Loucy (cell line): ENCODE measurements around the gene MAST4.

Source experiments
- H2AFZ ChIP-seq: fragments of 200-600 bp; sonication (generic); 2 replicates; pipeline ENCODE4 v1.6.0; 2016; ENCODE audit warnings: antibody characterized with exemption, mild to moderate bottlenecking, low read length, moderate library complexity
- H3F3A ChIP-seq: fragments of 200-600 bp; 2 replicates; pipeline ENCODE4 v1.6.0; 2016; ENCODE audit warnings: antibody characterized with exemption, low read depth, mild to moderate bottlenecking
- H3K27me3 ChIP-seq: fragments of 200-600 bp; sonication (generic); 2 replicates; pipeline ENCODE4 v1.6.1; 2014; ENCODE audit warnings: low read length, mild to moderate bottlenecking; ENCODE audit not compliant: insufficient read depth, poor library complexity, severe bottlenecking
- H3K36me3 ChIP-seq: fragments of 200-600 bp; sonication (generic); 2 replicates; pipeline ENCODE4 v1.6.1; 2016; ENCODE audit warnings: low read length; ENCODE audit not compliant: insufficient read depth
- H3K4me1 ChIP-seq: fragments of 200-600 bp; sonication (generic); 2 replicates; pipeline ENCODE4 v1.5.1; 2014; ENCODE audit warnings: low read length, mild to moderate bottlenecking; ENCODE audit not compliant: insufficient read depth, poor library complexity, severe bottlenecking
- H3K4me2 ChIP-seq: fragments of 200-600 bp; sonication (generic); 2 replicates; pipeline ENCODE4 v1.6.0; 2014; ENCODE audit warnings: antibody characterized with exemption, low read length, low read depth, mild to moderate bottlenecking; ENCODE audit not compliant: poor library complexity, severe bottlenecking
- H3K4me3 ChIP-seq: fragments of 200-600 bp; sonication (generic); 2 replicates; pipeline ENCODE4 v1.5.1; 2014; ENCODE audit warnings: low read length, mild to moderate bottlenecking, mixed read lengths; ENCODE audit not compliant: poor library complexity, severe bottlenecking
- H3K79me2 ChIP-seq: fragments of 200-600 bp; sonication (generic); 2 replicates; pipeline ENCODE4 v1.6.1; 2014; ENCODE audit warnings: low read length; ENCODE audit not compliant: insufficient read depth
- H3K9ac ChIP-seq: fragments of 200-600 bp; sonication (generic); 2 replicates; pipeline ENCODE4 v1.6.0; 2014; ENCODE audit warnings: mild to moderate bottlenecking, low read depth, low read length, moderate library complexity; ENCODE audit not compliant: poor library complexity, severe bottlenecking
- H3K9me2 ChIP-seq: fragments of 200-600 bp; sonication (generic); replicated peaks from 2 replicates; pipeline ENCODE4 v1.6.1; 2016; ENCODE audit warnings: low read depth, low read length, mixed read lengths
- H3K9me3 ChIP-seq: fragments of 200-600 bp; sonication (generic); 2 replicates; pipeline ENCODE4 v1.6.1; 2014; ENCODE audit warnings: mild to moderate bottlenecking, antibody characterized with exemption, low read length, low read depth; ENCODE audit not compliant: insufficient read depth
- H4K20me1 ChIP-seq: fragments of 200-600 bp; sonication (generic); 2 replicates; pipeline ENCODE4 v1.6.0; 2014; ENCODE audit warnings: antibody characterized with exemption, low read length, mild to moderate bottlenecking; ENCODE audit not compliant: insufficient read depth, poor library complexity, severe bottlenecking
- CTCF ChIP-seq: fragments of 200-600 bp; sonication (generic); conservative IDR thresholded peaks from 2 replicates; pipeline ENCODE4 v1.5.1; 2014; ENCODE audit warnings: mild to moderate bottlenecking, antibody characterized with exemption, low read length
- EZH2phosphoT487 ChIP-seq: fragments of 200-600 bp; IDR thresholded peaks from 2 replicates; pipeline ENCODE4 v1.6.1; 2018; ENCODE audit warnings: antibody characterized with exemption, mild to moderate bottlenecking, moderate library complexity, borderline replicate concordance

Gene MAST4

GRCh38 chr5:67192719-67193438 lies 596.7 kb downstream of the MAST4 start:
- H2AFZ ChIP-seq = no peak overlapping the region
- no peaks in the 10 kb centered on the region for H3K9me2 ChIP-seq
- H3K4me3 ChIP-seq = no peak overlapping the region
- no peak for TF ChIP-seq CTCF
- no peak for TF ChIP-seq EZH2phosphoT487
- no peaks in the 10 kb centered on the region for H3K36me3 ChIP-seq
- H3K4me2 ChIP-seq = no peak overlapping the region
- H3K4me1 ChIP-seq = no peaks in the 10 kb centered on the region
- H3K9me3 ChIP-seq = no peaks in the 10 kb centered on the region
- H4K20me1 ChIP-seq = no peaks in the 10 kb centered on the region
- no peak overlapping the region for H3K9ac ChIP-seq
- no peaks in the 10 kb centered on the region for H3F3A ChIP-seq
- no peaks in the 10 kb centered on the region for H3K79me2 ChIP-seq
- H3K27me3 ChIP-seq = no peaks in the 10 kb centered on the region

GRCh38 chr5:67193439-67193807 lies 597.2 kb downstream of the MAST4 start:
- H3K27me3 ChIP-seq = no peaks in the 10 kb centered on the region
- TF ChIP-seq CTCF = no peak
- TF ChIP-seq EZH2phosphoT487 = no peak
- H3K4me3 ChIP-seq = no peak overlapping the region
- H2AFZ ChIP-seq = no peak overlapping the region
- H3K9ac ChIP-seq = no peak overlapping the region
- H3K4me1 ChIP-seq = no peaks in the 10 kb centered on the region
- no peaks in the 10 kb centered on the region for H3K36me3 ChIP-seq
- H3K79me2 ChIP-seq = no peaks in the 10 kb centered on the region
- no peak overlapping the region for H3K4me2 ChIP-seq
- no peaks in the 10 kb centered on the region for H3F3A ChIP-seq
- H4K20me1 ChIP-seq = no peaks in the 10 kb centered on the region
- no peaks in the 10 kb centered on the region for H3K9me2 ChIP-seq
- H3K9me3 ChIP-seq = no peaks in the 10 kb centered on the region

- Histone ChIP-seq H3K9ac (no peak overlapping the region), H3K9me3 (no peaks in the 10 kb centered on the region), H3K79me2 (no peaks in the 10 kb centered on the region), H3K9me2 (no peaks in the 10 kb centered on the region), H3F3A (no peaks in the 10 kb centered on the region), H3K27me3 (no peaks in the 10 kb centered on the region), H3K4me2 (no peak overlapping the region), H2AFZ (no peak overlapping the region), H3K4me3 (no peak overlapping the region), H4K20me1 (no peaks in the 10 kb centered on the region), H3K4me1 (peaks cover 1% of the 10 kb centered on the region), H3K36me3 (no peaks in the 10 kb centered on the region)
- no peak for TF ChIP-seq EZH2phosphoT487
- TF ChIP-seq CTCF = no peak
Observed at GRCh38 chr5:67194166-67194565, 598.0 kb downstream of the MAST4 start.
